ENCODE data around the gene LMBR1.

LMBR1 gene

GRCh38 chr7:156693627-156694026 is 199.4 kb downstream of the LMBR1 start:
- no peak for DNase-seq (ENCODE audit: low read depth in 2 of 2)

DNA sequence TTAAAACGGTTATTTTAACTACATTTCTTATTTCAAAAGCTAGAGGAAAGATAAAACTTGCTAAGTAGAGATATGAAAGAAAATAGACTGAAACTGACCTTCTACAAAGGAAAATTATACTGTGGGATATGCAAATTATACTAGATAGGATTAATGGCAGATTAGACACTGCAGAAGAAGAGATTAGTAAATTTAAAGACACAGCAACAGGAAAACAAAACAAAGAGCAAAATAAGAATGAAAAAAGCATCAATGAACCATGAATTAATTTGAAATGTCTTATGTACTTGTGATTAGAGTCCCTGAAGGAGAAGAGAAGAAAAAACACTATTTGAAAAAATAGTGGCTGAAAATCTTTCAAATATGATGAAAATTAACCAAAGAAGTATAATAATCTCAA is 200.1 kb downstream of the LMBR1 start:
- no peak for DNase-seq (ENCODE audit: low read depth in 2 of 2)

GRCh38 chr7:156691764-156692163 is 201.2 kb downstream of the LMBR1 start:
- no peak for DNase-seq (ENCODE audit: low read depth in 2 of 2)

DNA sequence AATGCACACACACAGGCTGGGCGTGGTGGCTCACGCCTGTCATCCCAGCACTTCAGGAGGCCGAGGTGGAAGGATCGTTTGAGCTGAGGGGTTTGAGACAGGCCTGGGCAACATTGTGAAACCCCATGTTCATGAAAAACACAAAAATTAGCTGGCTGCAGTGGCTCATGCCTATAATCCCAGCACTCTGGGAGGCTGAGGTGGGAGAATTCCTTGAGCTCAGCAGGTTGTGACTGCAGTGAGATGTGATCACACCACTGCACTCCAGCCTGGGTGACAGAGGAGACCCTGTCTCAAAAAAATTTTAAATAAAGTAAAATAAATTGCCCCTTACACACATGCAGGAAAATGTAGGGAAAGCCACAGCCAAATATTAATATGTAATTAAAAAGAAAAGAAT is 208.3 kb downstream of the LMBR1 start:
- no peak for DNase-seq (ENCODE audit: low read depth in 2 of 2)

- no peak for DNase-seq (ENCODE audit: low read depth in 2 of 2)
These were observed 208.7 kb downstream of the LMBR1 start for GRCh38 chr7:156684251-156684650.

DNA sequence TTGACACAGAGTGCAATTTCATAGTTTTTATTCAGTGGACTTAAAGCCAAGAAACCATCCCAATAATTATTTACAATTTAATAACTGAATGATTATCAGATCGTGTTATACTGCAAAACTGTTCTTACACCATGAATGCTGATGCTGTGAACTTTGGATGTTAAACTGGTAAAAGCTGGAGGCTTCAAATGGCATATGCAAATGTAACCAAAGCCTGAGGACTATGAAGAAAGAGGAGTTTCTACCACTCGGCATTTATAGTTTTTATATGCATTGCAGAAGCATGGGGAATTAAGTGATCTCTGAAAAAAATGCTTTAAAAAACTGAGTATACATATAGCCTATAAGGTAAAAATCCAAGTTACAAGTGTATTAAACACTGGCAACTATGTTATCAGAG is 210.1 kb downstream of the LMBR1 start:
- no peak for DNase-seq (ENCODE audit: low read depth in 2 of 2)

DNA sequence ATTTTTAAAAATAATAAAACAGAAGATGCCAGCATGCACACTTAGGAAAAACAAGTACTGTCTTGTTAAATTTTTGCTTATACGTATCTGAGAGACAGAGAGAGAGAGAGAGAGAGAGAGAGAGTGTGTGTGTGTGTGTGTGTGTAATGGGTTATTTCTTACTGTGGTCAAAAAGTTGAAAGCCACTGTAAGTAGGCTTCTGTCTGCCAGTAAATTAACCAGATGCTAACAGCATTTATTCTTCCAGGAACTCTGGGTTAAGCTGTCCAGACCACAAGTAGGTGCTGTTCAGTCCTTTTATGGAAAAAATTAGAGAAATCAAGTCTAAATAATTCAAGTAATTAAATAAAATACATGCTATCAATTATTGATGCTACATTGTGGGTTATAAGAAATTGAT is 212.7 kb downstream of the LMBR1 start:
- DNase-seq (ENCODE audit: low read depth in 2 of 2), result no peak

DNA sequence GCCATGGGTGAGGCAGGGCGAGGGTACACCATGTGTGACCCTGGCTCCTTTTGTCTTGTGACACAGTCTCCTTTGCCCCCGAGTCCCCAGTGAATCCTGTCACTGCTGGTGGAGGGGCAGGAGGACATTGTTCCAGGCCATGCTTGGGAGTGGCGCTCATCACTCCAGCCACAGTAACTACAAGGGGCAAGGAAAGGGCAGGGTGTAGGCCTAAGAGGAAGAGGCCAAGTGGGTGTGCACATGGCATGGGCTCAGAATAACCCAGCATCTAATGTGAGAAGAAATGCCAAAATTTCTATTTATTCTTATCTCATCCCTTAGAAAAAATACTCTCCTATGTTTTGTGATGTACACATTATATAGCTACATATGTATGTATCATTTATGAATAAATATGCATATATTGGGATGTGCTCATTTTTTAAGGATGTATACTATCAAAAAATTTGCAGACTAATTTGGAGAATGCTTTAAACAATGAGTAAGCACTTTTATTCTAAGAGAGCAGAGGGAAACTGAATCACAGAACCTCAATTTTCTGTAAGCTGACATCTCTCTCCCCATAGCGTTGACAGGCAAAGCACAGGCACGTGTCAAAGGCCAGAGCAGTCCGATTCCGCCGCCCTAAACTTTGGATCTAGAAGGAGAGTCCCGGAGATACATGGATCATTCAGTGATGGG is 215.5 kb downstream of the LMBR1 start:
- DNase-seq (ENCODE audit: low read depth in 2 of 2), result no peak

GRCh38 chr7:156676263-156676662 is 216.7 kb downstream of the LMBR1 start:
- no peak for DNase-seq (ENCODE audit: low read depth in 2 of 2)

DNA sequence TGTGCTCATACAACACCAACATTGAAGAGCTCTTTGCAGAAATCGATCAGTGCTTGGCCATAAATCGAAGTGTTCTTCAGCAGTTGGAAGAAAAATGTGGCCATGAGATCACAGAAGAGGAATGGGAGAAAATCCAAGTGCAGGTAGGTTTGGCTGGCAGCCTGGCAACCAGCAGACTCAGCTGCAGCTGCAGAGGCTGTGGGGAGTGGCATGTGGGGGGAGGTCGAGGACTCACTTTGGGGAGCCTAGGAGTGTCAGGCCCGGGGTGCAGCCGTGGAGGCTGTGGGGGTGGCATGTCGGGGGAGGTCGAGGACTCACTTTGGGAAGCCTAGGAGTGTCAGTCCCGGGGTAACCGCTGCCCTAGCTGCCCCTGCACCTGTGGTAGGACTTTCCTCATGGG is 217.3 kb downstream of the LMBR1 start:
- no peak for DNase-seq (ENCODE audit: low read depth in 2 of 2)

DNA sequence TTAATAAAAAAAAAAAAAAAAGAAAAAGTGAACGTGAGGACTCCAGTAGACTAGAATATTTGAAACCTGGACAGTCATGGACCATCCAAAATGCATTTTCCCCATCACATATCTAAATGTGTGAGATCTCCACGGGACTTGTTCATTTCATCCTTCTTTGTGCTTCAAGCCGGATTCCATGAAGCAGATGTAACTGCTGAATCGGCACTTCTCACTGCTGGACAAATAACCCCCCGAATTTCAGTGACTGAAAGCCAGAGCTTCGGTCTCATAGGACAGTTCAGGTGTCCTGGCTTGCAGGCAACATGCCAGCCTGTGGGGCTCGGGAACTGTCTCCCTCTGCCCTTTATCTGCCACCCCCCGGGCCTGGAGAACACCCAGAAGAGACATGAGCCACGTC is 219.1 kb downstream of the LMBR1 start:
- DNase-seq (ENCODE audit: low read depth in 2 of 2), result no peak

GRCh38 chr7:156673454-156673853 is 219.5 kb downstream of the LMBR1 start:
- no peak for DNase-seq (ENCODE audit: low read depth in 2 of 2)

- DNase-seq (ENCODE audit: low read depth in 2 of 2), result no peak
These were observed 223.8 kb downstream of the LMBR1 start for GRCh38 chr7:156669035-156669828.

GRCh38 chr7:156668130-156668741 is 224.7 kb downstream of the LMBR1 start:
- no peak for DNase-seq (ENCODE audit: low read depth in 2 of 2)

- no peak for DNase-seq (ENCODE audit: low read depth in 2 of 2)
These were observed 225.9 kb downstream of the LMBR1 start for GRCh38 chr7:156667110-156667426.

GRCh38 chr7:156666368-156667109 is 226.4 kb downstream of the LMBR1 start:
- DNase-seq (ENCODE audit: low read depth in 2 of 2), result no peak

GRCh38 chr7:156665101-156665500 is 227.9 kb downstream of the LMBR1 start:
- DNase-seq (ENCODE audit: low read depth in 2 of 2), result no peak

- no peak for DNase-seq (ENCODE audit: low read depth in 2 of 2)
These were observed 230.7 kb downstream of the LMBR1 start for GRCh38 chr7:156662277-156662676.

DNA sequence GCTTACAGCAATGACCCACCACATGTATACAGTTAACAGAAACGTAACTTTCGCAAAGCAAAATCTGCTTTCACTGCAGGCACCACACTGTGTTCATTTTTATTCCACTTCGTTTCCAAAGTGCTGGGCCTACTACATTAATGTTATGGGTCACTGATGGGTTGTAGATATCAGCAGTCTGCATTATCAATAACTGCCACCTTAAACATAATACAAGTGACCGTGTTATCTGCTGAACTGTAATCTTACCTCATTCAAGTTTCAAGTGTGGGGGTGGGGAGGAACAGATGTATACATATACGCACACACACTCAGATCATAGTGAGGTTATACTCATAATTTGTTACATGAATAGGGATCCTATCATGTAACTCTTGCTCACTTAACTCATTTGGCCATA is 231.3 kb downstream of the LMBR1 start:
- no peak for DNase-seq (ENCODE audit: low read depth in 2 of 2)

GRCh38 chr7:156659961-156660360 is 233.0 kb downstream of the LMBR1 start:
- DNase-seq (ENCODE audit: low read depth in 2 of 2), result no peak

GRCh38 chr7:156659203-156659602 is 233.8 kb downstream of the LMBR1 start:
- no peak for DNase-seq (ENCODE audit: low read depth in 2 of 2)

- no peak for DNase-seq (ENCODE audit: low read depth in 2 of 2)
These were observed 235.3 kb downstream of the LMBR1 start for GRCh38 chr7:156657681-156658080.

Data from fibroblast of skin of left biceps (primary cell).